Chondrocyte (in vitro differentiated cells): ENCODE measurements around the gene ST7L. TPM values are rescaled to one million over a fixed set of nuclear protein-coding genes. Genes with fewer than 3 reads are reported as not detected.

Experiments used
- DNase-seq: peaks from one replicate; pipeline ENCODE4 v3.0.0; 2021; ENCODE audit warnings: mixed read lengths, low spot score
- H3K27ac Mint-ChIP-seq: one replicate; pipeline ENCODE4 v1.8.0; 2021; ENCODE audit warnings: mild to moderate bottlenecking, moderate library complexity, mixed read lengths; ENCODE audit not compliant: unreplicated experiment
- H3K27me3 Mint-ChIP-seq: 2 replicates; pipeline ENCODE4 v1.8.0; 2021; ENCODE audit warnings: low read depth, mixed read lengths
- H3K36me3 Mint-ChIP-seq: 2 replicates; pipeline ENCODE4 v1.8.0; 2021; ENCODE audit warnings: low read depth, mixed read lengths
- H3K4me1 Mint-ChIP-seq: 2 replicates; pipeline ENCODE4 v1.8.0; 2021; ENCODE audit warnings: low read depth, mild to moderate bottlenecking, mixed read lengths
- H3K4me3 Mint-ChIP-seq: one replicate; pipeline ENCODE4 v1.8.0; 2021; ENCODE audit warnings: mild to moderate bottlenecking, moderate library complexity, mixed read lengths; ENCODE audit not compliant: unreplicated experiment
- H3K9me3 Mint-ChIP-seq: 2 replicates; pipeline ENCODE4 v1.8.0; 2021; ENCODE audit warnings: low read depth, mixed read lengths
- total RNA-seq: library from RNA; stranded (reverse); gene quantifications from 3 replicates; pipeline ENCODE4 v1.2.1, GENCODE V29; 2021
- TF ChIP-seq, protein P1 (sequence below): fragments of 200-600 bp; sonication (generic); IDR thresholded peaks from 2 replicates; pipeline ENCODE4 v1.5.0; 2021; ENCODE audit warnings: antibody characterized with exemption, mild to moderate bottlenecking, moderate library complexity

ST7L gene
- total RNA-seq, 1 donor from 2014 or later: 14.4 TPM

DNA sequence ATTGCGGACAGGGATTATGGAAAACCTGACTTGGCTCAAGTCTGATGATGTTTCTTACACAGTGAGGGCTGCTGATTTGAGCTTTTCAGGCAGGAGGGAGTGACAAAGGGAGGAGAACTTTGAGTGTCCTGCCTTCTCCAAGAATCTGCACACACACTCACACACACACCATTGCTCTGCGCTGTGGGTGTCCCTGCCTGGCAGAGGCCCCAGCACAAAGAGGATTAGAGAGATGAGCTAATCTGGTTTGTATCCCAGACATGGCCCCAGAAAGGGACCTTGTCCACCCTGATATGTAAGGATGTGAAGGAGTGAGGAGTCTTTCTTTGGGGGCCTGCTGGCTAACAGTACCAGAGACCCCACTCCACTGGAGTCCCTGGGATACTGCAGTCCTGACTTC, 116.1 kb downstream of the ST7L start:
- peaks cover 11% of the 10 kb centered on the region for H3K27me3 Mint-ChIP-seq
- no peak overlapping the region for H3K27ac Mint-ChIP-seq
- no peaks in the 10 kb centered on the region for H3K9me3 Mint-ChIP-seq
- peak overlapping the region; percentile 62 for H3K4me3 Mint-ChIP-seq
- H3K36me3 Mint-ChIP-seq: no peaks in the 10 kb centered on the region
- peaks cover 11% of the 10 kb centered on the region for H3K4me1 Mint-ChIP-seq
- DNase-seq: no peak
- TF ChIP-seq, protein P1, sequence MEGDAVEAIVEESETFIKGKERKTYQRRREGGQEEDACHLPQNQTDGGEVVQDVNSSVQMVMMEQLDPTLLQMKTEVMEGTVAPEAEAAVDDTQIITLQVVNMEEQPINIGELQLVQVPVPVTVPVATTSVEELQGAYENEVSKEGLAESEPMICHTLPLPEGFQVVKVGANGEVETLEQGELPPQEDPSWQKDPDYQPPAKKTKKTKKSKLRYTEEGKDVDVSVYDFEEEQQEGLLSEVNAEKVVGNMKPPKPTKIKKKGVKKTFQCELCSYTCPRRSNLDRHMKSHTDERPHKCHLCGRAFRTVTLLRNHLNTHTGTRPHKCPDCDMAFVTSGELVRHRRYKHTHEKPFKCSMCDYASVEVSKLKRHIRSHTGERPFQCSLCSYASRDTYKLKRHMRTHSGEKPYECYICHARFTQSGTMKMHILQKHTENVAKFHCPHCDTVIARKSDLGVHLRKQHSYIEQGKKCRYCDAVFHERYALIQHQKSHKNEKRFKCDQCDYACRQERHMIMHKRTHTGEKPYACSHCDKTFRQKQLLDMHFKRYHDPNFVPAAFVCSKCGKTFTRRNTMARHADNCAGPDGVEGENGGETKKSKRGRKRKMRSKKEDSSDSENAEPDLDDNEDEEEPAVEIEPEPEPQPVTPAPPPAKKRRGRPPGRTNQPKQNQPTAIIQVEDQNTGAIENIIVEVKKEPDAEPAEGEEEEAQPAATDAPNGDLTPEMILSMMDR: no peak

DNA sequence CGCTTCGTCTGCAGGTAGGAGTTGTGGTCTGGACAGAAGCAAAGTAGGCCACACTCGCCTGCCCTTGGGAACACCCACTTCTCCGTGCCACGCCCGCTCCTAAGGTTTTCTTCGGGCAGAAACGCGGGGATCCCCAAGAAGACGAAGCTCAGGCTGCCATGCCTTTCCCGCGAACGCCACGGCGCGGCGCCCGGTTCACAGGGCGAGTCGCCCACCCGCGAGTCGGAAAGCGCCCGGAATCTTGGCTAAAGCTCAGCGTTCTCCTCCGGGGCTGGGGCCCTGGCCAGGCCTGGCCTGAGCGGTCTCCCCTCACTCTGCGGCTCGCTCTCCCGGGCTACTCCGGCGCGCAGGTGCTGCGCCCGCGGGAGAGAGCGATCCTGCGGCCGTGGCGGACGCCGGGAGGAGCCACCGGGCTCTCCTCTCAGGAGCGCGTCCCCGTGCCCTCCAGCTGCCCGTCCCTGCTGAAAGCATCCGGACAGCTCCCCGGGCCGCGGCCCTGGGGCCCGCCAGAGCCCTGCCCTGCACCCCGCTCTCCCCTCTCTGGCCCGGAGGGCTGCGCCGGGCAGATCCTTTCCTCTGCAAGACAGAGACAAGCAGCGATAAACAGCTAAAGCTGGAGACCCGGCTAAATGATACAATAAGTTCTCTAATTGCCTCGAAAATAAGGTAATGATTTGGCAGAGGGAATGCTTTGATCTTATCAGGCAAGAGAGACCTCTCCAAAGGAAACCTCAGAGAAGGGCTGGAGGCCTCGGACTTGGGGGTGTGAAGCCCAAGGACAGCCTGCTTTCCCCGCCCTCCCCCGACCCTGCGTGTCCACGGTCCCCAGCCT, 116.9 kb downstream of the ST7L start:
- H3K9me3 Mint-ChIP-seq: no peaks in the 10 kb centered on the region
- no peak overlapping the region for H3K27ac Mint-ChIP-seq
- DNase-seq: no peak
- TF ChIP-seq, protein P1: peak; percentile 89
- peaks cover 8% of the 10 kb centered on the region for H3K4me1 Mint-ChIP-seq
- peaks cover 9% of the 10 kb centered on the region for H3K27me3 Mint-ChIP-seq
- H3K36me3 Mint-ChIP-seq: no peaks in the 10 kb centered on the region
- peak overlapping the region; percentile 62 for H3K4me3 Mint-ChIP-seq

DNA sequence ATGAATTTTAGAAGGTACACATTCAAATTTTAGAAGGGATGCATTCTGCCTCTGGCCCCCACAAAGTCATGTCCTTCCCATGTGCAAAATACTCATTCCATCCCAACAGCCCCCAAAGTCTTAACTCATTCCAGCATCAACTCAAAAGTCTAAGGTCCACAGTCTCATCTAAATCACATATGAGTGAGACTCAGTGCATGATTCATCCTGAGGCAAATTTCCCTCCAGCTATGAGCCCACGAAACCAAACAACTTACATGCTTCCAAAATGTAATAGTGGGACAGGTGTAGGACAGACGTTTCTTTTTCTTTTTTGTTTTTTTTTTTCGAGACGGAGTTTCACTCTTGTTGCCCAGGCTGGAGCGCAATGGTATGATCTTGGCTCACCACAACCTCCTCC, 122.7 kb downstream of the ST7L start:
- H3K27ac Mint-ChIP-seq: no peak overlapping the region
- no peaks in the 10 kb centered on the region for H3K9me3 Mint-ChIP-seq
- TF ChIP-seq, protein P1: no peak
- H3K36me3 Mint-ChIP-seq: no peaks in the 10 kb centered on the region
- DNase-seq: no peak
- no peaks in the 10 kb centered on the region for H3K4me1 Mint-ChIP-seq
- H3K4me3 Mint-ChIP-seq: no peak overlapping the region
- H3K27me3 Mint-ChIP-seq: no peaks in the 10 kb centered on the region

DNA sequence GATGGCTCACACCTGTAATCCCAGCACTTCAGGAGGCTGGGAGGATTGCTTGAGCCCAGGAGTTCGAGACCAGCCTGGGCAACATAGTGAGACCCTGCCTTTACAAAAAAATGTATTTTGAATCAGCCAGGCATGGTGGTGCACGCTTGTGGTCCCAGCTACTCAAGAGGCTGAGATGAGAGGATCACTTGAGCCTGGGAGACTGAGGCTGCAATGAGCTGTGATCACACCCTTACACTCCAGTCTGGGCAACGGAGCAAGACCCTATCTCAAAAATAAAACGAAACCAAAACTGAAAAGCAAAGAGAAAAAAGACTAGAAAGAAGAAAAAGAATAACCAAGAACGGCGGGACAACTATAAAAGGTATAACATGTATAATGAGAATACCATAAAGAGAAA, 125.6 kb downstream of the ST7L start:
- H3K36me3 Mint-ChIP-seq: no peaks in the 10 kb centered on the region
- H3K4me1 Mint-ChIP-seq: no peaks in the 10 kb centered on the region
- no peak for DNase-seq
- no peaks in the 10 kb centered on the region for H3K9me3 Mint-ChIP-seq
- TF ChIP-seq, protein P1: no peak
- no peak overlapping the region for H3K4me3 Mint-ChIP-seq
- no peaks in the 10 kb centered on the region for H3K27me3 Mint-ChIP-seq
- no peak overlapping the region for H3K27ac Mint-ChIP-seq

DNA sequence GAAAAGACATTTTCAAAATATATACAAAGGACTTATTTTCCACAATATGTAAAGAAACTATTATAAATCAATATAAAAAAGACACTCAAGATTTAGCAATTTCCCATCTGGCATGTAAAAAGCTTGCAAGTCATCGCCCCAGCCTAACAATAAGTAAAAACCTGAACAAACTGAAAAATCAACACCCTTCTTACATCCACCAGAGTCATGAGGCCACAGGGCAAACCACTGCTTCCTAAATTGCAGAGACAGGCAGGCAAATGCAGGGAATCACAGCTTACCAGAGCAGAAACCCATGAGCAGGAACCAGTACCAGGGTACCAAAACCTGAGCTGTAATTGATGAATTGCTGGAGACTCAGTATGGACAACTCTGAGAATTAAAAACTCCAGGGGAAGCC, 126.9 kb downstream of the ST7L start:
- Mint-ChIP-seq H3K4me3 (no peak overlapping the region), H3K4me1 (no peaks in the 10 kb centered on the region), H3K27me3 (no peaks in the 10 kb centered on the region), H3K9me3 (no peaks in the 10 kb centered on the region), H3K36me3 (no peaks in the 10 kb centered on the region), H3K27ac (no peak overlapping the region)
- no peak for DNase-seq
- TF ChIP-seq, protein P1: no peak
